Esophagus muscularis mucosa (tissue), 4 donors: ENCODE results near the gene ZNF189.

Experiments used
- CTCF ChIP-seq, 3 experiments: fragments of 200-600 bp in 2 of 3; fragments of 450-650 bp in 1 of 3; sonication (generic) in 2 of 3; IDR thresholded peaks; one replicate each; pipeline ENCODE4 v1.5.1; 2017 to 2019; ENCODE audit warnings: antibody characterized with exemption in 3 of 3, mild to moderate bottlenecking in 2 of 3, moderate library complexity in 1 of 3
- EP300 ChIP-seq: sonication (generic); formaldehyde crosslinking; IDR thresholded peaks from one replicate; pipeline ENCODE4 v1.6.1; 2017; ENCODE audit warnings: antibody characterized with exemption
- POLR2A ChIP-seq: fragments of 450-650 bp; IDR thresholded peaks from one replicate; pipeline ENCODE4 v1.6.1; 2017; ENCODE audit warnings: antibody characterized with exemption, moderate library complexity, mild to moderate bottlenecking, low read depth
- POLR2AphosphoS5 ChIP-seq, 2 donors: sonication (generic); formaldehyde crosslinking; IDR thresholded peaks; one replicate each; pipeline ENCODE4 v1.6.1; 2017; ENCODE audit warnings: antibody characterized with exemption in 2 of 2

- TF ChIP-seq CTCF (IDR thresholded peaks at IDR 0.05), result no peak
- TF ChIP-seq POLR2A, result no peak
- TF ChIP-seq EP300, result no peak
- no peak for TF ChIP-seq POLR2AphosphoS5 (IDR thresholded peaks at IDR 0.05)
Measured at GRCh38 chr9:101433229-101433628, 34.6 kb downstream of the ZNF189 start.
